Measurements from ENCODE around the gene BBS2.

- TF ChIP-seq, protein P1, sequence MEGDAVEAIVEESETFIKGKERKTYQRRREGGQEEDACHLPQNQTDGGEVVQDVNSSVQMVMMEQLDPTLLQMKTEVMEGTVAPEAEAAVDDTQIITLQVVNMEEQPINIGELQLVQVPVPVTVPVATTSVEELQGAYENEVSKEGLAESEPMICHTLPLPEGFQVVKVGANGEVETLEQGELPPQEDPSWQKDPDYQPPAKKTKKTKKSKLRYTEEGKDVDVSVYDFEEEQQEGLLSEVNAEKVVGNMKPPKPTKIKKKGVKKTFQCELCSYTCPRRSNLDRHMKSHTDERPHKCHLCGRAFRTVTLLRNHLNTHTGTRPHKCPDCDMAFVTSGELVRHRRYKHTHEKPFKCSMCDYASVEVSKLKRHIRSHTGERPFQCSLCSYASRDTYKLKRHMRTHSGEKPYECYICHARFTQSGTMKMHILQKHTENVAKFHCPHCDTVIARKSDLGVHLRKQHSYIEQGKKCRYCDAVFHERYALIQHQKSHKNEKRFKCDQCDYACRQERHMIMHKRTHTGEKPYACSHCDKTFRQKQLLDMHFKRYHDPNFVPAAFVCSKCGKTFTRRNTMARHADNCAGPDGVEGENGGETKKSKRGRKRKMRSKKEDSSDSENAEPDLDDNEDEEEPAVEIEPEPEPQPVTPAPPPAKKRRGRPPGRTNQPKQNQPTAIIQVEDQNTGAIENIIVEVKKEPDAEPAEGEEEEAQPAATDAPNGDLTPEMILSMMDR (IDR thresholded peaks at IDR 0.05; ENCODE audit: borderline replicate concordance, extremely low read depth, low read length, poor library complexity, severe bottlenecking): no peak
- TF ChIP-seq EZH2 (IDR thresholded peaks at IDR 0.05; ENCODE audit: borderline replicate concordance, low read depth, low read length, severe bottlenecking): no peak
Measured at GRCh38 chr16:56481468-56482122, 38.2 kb downstream of the BBS2 start.

Data from DND-41 (cell line).